H1 (cell line): Measurements from ENCODE around the gene MARCHF10. TPM values are rescaled to one million over a fixed set of nuclear protein-coding genes. Genes with fewer than 3 reads are reported as not detected.

Source experiments
- CHD2 ChIP-seq: IDR thresholded peaks from 2 replicates; pipeline ENCODE4 v1.6.1; 2012; ENCODE audit warnings: low read length, improper control_type of control experiment
- E2F6 ChIP-seq: IDR thresholded peaks from 2 replicates; pipeline ENCODE4 v1.6.1; 2012; ENCODE audit warnings: inconsistent platforms
- JUN ChIP-seq: IDR thresholded peaks from 2 replicates; pipeline ENCODE4 v1.6.1; 2011; ENCODE audit warnings: low read depth, mild to moderate bottlenecking, improper control_type of control experiment, low read length
- KDM5A ChIP-seq: fragments of 200-600 bp; IDR thresholded peaks from 2 replicates; pipeline ENCODE4 v1.7.1; 2012; ENCODE audit warnings: mild to moderate bottlenecking, low read length, inconsistent platforms, mixed read lengths
- polyA plus RNA-seq, 7 experiments: library from polyadenylated mRNA; depleted of rRNA in 3 of 7; stranded (reverse) in 5 of 7; unstranded in 2 of 7; fragments of >200 nt in 5 of 7; fragments of 200-250 nt in 2 of 7; gene quantifications; 1 replicate in 5 of 7; 2 replicates in 1 of 7; 4 replicates in 1 of 7; pipeline versions ENCODE4 v1.2.1 to v1.2.3, GENCODE V29; 2011 to 2013; ENCODE audit warnings: missing spikeins in 2 of 7, mixed read lengths in 2 of 7
- total RNA-seq: library from RNA; stranded (reverse); fragmentation: NEBNext Ultra II Directional; extraction: Animal tissue kit (Norgen Biotek cat#: 25700); gene quantifications from 2 replicates; pipeline ENCODE4 v1.2.1, GENCODE V29; 2021
- TF ChIP-seq, protein P1 (sequence below): fragments of 300-600 bp; sonication (generic); IDR thresholded peaks from 2 replicates; pipeline ENCODE4 v1.7.1; 2012; ENCODE audit warnings: low read length, moderate library complexity, mild to moderate bottlenecking, inconsistent platforms; ENCODE audit not compliant: insufficient replicate concordance

Gene MARCHF10
- total and polyA plus RNA-seq, 2 of the 8 experiments (the other 6 are each of a cell fraction or from before 2014, with no cell fraction given), result 0.48 to 0.73 TPM

DNA sequence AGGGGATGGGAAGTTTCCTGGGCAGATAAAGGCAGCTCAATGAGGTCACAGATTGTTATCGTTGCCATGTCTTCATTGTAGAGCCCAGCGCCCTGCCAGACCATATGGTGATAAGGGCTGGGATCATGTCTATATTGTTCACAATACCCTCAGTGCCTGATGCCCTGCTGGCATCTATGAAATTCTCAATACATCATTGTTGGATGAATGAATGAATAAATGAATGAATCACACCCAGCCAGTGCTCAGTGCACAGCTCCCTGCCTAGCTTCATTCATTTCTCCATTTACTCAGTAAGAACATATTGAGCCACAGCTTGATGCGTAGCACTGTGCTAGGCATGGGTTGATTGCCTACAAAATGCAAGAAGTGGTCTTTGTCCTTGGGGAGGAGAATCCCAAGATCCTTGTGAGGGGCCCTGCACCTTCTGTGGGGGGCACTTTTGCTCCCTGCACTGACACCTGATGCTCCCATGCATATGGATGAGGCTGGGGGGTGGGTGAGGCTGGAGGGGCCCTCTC, 150.9 kb downstream of the MARCHF10 start (continued):
- TF ChIP-seq, protein P1, sequence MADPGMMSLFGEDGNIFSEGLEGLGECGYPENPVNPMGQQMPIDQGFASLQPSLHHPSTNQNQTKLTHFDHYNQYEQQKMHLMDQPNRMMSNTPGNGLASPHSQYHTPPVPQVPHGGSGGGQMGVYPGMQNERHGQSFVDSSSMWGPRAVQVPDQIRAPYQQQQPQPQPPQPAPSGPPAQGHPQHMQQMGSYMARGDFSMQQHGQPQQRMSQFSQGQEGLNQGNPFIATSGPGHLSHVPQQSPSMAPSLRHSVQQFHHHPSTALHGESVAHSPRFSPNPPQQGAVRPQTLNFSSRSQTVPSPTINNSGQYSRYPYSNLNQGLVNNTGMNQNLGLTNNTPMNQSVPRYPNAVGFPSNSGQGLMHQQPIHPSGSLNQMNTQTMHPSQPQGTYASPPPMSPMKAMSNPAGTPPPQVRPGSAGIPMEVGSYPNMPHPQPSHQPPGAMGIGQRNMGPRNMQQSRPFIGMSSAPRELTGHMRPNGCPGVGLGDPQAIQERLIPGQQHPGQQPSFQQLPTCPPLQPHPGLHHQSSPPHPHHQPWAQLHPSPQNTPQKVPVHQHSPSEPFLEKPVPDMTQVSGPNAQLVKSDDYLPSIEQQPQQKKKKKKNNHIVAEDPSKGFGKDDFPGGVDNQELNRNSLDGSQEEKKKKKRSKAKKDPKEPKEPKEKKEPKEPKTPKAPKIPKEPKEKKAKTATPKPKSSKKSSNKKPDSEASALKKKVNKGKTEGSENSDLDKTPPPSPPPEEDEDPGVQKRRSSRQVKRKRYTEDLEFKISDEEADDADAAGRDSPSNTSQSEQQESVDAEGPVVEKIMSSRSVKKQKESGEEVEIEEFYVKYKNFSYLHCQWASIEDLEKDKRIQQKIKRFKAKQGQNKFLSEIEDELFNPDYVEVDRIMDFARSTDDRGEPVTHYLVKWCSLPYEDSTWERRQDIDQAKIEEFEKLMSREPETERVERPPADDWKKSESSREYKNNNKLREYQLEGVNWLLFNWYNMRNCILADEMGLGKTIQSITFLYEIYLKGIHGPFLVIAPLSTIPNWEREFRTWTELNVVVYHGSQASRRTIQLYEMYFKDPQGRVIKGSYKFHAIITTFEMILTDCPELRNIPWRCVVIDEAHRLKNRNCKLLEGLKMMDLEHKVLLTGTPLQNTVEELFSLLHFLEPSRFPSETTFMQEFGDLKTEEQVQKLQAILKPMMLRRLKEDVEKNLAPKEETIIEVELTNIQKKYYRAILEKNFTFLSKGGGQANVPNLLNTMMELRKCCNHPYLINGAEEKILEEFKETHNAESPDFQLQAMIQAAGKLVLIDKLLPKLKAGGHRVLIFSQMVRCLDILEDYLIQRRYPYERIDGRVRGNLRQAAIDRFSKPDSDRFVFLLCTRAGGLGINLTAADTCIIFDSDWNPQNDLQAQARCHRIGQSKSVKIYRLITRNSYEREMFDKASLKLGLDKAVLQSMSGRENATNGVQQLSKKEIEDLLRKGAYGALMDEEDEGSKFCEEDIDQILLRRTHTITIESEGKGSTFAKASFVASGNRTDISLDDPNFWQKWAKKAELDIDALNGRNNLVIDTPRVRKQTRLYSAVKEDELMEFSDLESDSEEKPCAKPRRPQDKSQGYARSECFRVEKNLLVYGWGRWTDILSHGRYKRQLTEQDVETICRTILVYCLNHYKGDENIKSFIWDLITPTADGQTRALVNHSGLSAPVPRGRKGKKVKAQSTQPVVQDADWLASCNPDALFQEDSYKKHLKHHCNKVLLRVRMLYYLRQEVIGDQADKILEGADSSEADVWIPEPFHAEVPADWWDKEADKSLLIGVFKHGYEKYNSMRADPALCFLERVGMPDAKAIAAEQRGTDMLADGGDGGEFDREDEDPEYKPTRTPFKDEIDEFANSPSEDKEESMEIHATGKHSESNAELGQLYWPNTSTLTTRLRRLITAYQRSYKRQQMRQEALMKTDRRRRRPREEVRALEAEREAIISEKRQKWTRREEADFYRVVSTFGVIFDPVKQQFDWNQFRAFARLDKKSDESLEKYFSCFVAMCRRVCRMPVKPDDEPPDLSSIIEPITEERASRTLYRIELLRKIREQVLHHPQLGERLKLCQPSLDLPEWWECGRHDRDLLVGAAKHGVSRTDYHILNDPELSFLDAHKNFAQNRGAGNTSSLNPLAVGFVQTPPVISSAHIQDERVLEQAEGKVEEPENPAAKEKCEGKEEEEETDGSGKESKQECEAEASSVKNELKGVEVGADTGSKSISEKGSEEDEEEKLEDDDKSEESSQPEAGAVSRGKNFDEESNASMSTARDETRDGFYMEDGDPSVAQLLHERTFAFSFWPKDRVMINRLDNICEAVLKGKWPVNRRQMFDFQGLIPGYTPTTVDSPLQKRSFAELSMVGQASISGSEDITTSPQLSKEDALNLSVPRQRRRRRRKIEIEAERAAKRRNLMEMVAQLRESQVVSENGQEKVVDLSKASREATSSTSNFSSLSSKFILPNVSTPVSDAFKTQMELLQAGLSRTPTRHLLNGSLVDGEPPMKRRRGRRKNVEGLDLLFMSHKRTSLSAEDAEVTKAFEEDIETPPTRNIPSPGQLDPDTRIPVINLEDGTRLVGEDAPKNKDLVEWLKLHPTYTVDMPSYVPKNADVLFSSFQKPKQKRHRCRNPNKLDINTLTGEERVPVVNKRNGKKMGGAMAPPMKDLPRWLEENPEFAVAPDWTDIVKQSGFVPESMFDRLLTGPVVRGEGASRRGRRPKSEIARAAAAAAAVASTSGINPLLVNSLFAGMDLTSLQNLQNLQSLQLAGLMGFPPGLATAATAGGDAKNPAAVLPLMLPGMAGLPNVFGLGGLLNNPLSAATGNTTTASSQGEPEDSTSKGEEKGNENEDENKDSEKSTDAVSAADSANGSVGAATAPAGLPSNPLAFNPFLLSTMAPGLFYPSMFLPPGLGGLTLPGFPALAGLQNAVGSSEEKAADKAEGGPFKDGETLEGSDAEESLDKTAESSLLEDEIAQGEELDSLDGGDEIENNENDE, result no peak
- TF ChIP-seq KDM5A (no peak), E2F6 (no peak), JUN (no peak), CHD2 (no peak)
